ENCODE measurements around the gene FBXO45. TPM values are rescaled to one million over a fixed set of nuclear protein-coding genes. Genes with fewer than 3 reads are reported as not detected.

FBXO45 gene
- total RNA-seq, 3 donors from 2014 or later (not counting 1 experiment from before 2014, with no cell fraction given) = 3.2 to 7.9 (median 7.8) TPM

- Mint-ChIP-seq H3K36me3 (no peaks in the 10 kb centered on the region), H3K27me3 (ENCODE audit: low read depth in 2 of 2) (peaks cover 0 to 13% of the 10 kb centered on the region in 2 donors), H3K4me1 (no peaks in the 10 kb centered on the region), H3K4me3 (no peak overlapping the region), H3K27ac (no peak overlapping the region), H3K9me3 (no peaks in the 10 kb centered on the region)
- 94% methylated on average over 4 of the region's 6 CpGs for WGBS (ENCODE audit: insufficient coverage)
- intact Hi-C loops (cut with micrococcal nuclease) = no loop called here
- no peak for TF ChIP-seq CTCF (IDR thresholded peaks at IDR 0.05)
- Histone ChIP-seq H3K9me3 (ENCODE audit: control insufficient read depth, insufficient read depth, low read length) (no peaks in the 10 kb centered on the region), H3K36me3 (ENCODE audit: control insufficient read depth, insufficient read depth, low read length) (no peaks in the 10 kb centered on the region), H3K4me1 (ENCODE audit: control insufficient read depth, insufficient read depth, low read length) (no peaks in the 10 kb centered on the region), H3K4me3 (ENCODE audit: low read length) (no peak overlapping the region), H3K27ac (ENCODE audit: low read length) (no peak overlapping the region), H3K27me3 (ENCODE audit: control insufficient read depth, insufficient read depth, low read length) (no peaks in the 10 kb centered on the region)
- no peak for ATAC-seq
- DNase-seq = no peak
Measured at GRCh38 chr3:196541684-196542445, 26.6 kb upstream of the FBXO45 start.

- WGBS (ENCODE audit: insufficient coverage) = 98% methylated on average over 2 of the region's 2 CpGs
- ATAC-seq (no peak), DNase-seq (no peak)
- no peak overlapping the region for H3K4me3 ChIP-seq (ENCODE audit: low read length)
- H3K36me3 ChIP-seq (ENCODE audit: control insufficient read depth, insufficient read depth, low read length) = no peaks in the 10 kb centered on the region
- H3K27ac ChIP-seq (ENCODE audit: low read length) = no peak overlapping the region
- no peak for TF ChIP-seq CTCF (IDR thresholded peaks at IDR 0.05)
- H3K9me3 ChIP-seq (ENCODE audit: control insufficient read depth, insufficient read depth, low read length) = peaks cover 3% of the 10 kb centered on the region
- no peaks in the 10 kb centered on the region for H3K36me3 Mint-ChIP-seq
- peaks cover 0 to 13% of the 10 kb centered on the region in 2 donors for H3K27me3 Mint-ChIP-seq (ENCODE audit: low read depth in 2 of 2)
- intact Hi-C loops (cut with micrococcal nuclease) = no loop called here
- no peak overlapping the region for H3K4me3 Mint-ChIP-seq
- H3K27ac Mint-ChIP-seq = no peak overlapping the region
- no peaks in the 10 kb centered on the region for H3K27me3 ChIP-seq (ENCODE audit: control insufficient read depth, insufficient read depth, low read length)
- no peaks in the 10 kb centered on the region for H3K4me1 Mint-ChIP-seq
- H3K4me1 ChIP-seq (ENCODE audit: control insufficient read depth, insufficient read depth, low read length) = no peaks in the 10 kb centered on the region
- H3K9me3 Mint-ChIP-seq = no peaks in the 10 kb centered on the region
Measured at GRCh38 chr3:196544491-196544992, 23.9 kb upstream of the FBXO45 start.

- no peaks in the 10 kb centered on the region for H3K4me1 Mint-ChIP-seq
- peaks cover 0 to 13% of the 10 kb centered on the region in 2 donors for H3K27me3 Mint-ChIP-seq (ENCODE audit: low read depth in 2 of 2)
- H3K9me3 Mint-ChIP-seq = no peaks in the 10 kb centered on the region
- DNase-seq (no peak), ATAC-seq (no peak)
- 96% methylated on average over 5 of the region's 5 CpGs for WGBS (ENCODE audit: insufficient coverage)
- no peak overlapping the region for H3K27ac ChIP-seq (ENCODE audit: low read length)
- no peaks in the 10 kb centered on the region for H3K36me3 ChIP-seq (ENCODE audit: control insufficient read depth, insufficient read depth, low read length)
- no peak overlapping the region for H3K4me3 ChIP-seq (ENCODE audit: low read length)
- no peak overlapping the region for H3K4me3 Mint-ChIP-seq
- H3K36me3 Mint-ChIP-seq = no peaks in the 10 kb centered on the region
- no peaks in the 10 kb centered on the region for H3K27me3 ChIP-seq (ENCODE audit: control insufficient read depth, insufficient read depth, low read length)
- TF ChIP-seq CTCF (IDR thresholded peaks at IDR 0.05) = no peak
- H3K4me1 ChIP-seq (ENCODE audit: control insufficient read depth, insufficient read depth, low read length) = no peaks in the 10 kb centered on the region
- intact Hi-C loops (cut with micrococcal nuclease) = no loop called here
- peaks cover 4% of the 10 kb centered on the region for H3K9me3 ChIP-seq (ENCODE audit: control insufficient read depth, insufficient read depth, low read length)
- no peak overlapping the region for H3K27ac Mint-ChIP-seq
Measured at GRCh38 chr3:196546537-196546936, 21.9 kb upstream of the FBXO45 start.

Data from natural killer cell (primary cell).